Lower leg skin (tissue), 3 donors: ENCODE data around the gene HDAC4.

Experiments used
- POLR2A ChIP-seq, 2 donors: fragments of 450-650 bp; IDR thresholded peaks; one replicate each; pipeline ENCODE4 v1.6.1; 2016 to 2017; ENCODE audit warnings: antibody characterized with exemption in 2 of 2, mild to moderate bottlenecking in 1 of 2, moderate library complexity in 1 of 2
- TF ChIP-seq, protein P1 (sequence below), 3 donors: fragments of 450-650 bp; IDR thresholded peaks; one replicate each; pipeline ENCODE4 v1.5.1; 2016; ENCODE audit warnings: antibody characterized with exemption in 3 of 3, mild to moderate bottlenecking in 3 of 3, moderate library complexity in 2 of 3

GRCh38 chr2:239393941-239394340, 6.9 kb downstream of the HDAC4 start:
- TF ChIP-seq, protein P1, sequence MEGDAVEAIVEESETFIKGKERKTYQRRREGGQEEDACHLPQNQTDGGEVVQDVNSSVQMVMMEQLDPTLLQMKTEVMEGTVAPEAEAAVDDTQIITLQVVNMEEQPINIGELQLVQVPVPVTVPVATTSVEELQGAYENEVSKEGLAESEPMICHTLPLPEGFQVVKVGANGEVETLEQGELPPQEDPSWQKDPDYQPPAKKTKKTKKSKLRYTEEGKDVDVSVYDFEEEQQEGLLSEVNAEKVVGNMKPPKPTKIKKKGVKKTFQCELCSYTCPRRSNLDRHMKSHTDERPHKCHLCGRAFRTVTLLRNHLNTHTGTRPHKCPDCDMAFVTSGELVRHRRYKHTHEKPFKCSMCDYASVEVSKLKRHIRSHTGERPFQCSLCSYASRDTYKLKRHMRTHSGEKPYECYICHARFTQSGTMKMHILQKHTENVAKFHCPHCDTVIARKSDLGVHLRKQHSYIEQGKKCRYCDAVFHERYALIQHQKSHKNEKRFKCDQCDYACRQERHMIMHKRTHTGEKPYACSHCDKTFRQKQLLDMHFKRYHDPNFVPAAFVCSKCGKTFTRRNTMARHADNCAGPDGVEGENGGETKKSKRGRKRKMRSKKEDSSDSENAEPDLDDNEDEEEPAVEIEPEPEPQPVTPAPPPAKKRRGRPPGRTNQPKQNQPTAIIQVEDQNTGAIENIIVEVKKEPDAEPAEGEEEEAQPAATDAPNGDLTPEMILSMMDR (IDR thresholded peaks at IDR 0.05): no peak
- TF ChIP-seq POLR2A (IDR thresholded peaks at IDR 0.05): no peak
